Osteoblast (primary cell): ENCODE measurements around the gene CD6. TPM values are rescaled to one million over a fixed set of nuclear protein-coding genes. Genes with fewer than 3 reads are reported as not detected.

ENCODE experiments used
- DNase-seq: peaks from one replicate; pipeline ENCODE4 v3.0.0; 2011; ENCODE audit warnings: low spot score, mixed read lengths; ENCODE audit not compliant: insufficient read length; ENCODE audit errors: missing footprints
- H2AFZ ChIP-seq: 2 replicates; pipeline ENCODE4 v1.6.0; 2011; ENCODE audit warnings: mild to moderate bottlenecking, low read length
- H3K27ac ChIP-seq: 2 replicates; pipeline ENCODE4 v1.5.1; 2011; ENCODE audit warnings: mild to moderate bottlenecking, low read depth, low read length, moderate library complexity
- H3K27me3 ChIP-seq: 2 replicates; pipeline ENCODE4 v1.6.0; 2012; ENCODE audit warnings: mild to moderate bottlenecking, control low read depth, inconsistent platforms, low read length, moderate library complexity; ENCODE audit not compliant: insufficient read depth
- H3K36me3 ChIP-seq: 2 replicates; pipeline ENCODE4 v1.5.1; 2011; ENCODE audit warnings: mild to moderate bottlenecking, low read length, control low read depth, moderate library complexity; ENCODE audit not compliant: insufficient read depth
- H3K4me1 ChIP-seq: 2 replicates; pipeline ENCODE4 v1.5.1; 2011; ENCODE audit warnings: mild to moderate bottlenecking, low read length, control low read depth, moderate library complexity; ENCODE audit not compliant: insufficient read depth
- H3K4me2 ChIP-seq: 2 replicates; pipeline ENCODE4 v1.6.0; 2011; ENCODE audit warnings: mild to moderate bottlenecking, low read length; ENCODE audit not compliant: insufficient read depth
- H3K4me3 ChIP-seq: fragments of 200-600 bp; sonication (generic); 3 replicates; pipeline ENCODE4 v1.5.1; 2012; ENCODE audit warnings: mild to moderate bottlenecking, low read length, inconsistent platforms; ENCODE audit not compliant: insufficient read depth
- H3K79me2 ChIP-seq: 2 replicates; pipeline ENCODE4 v1.6.0; 2012; ENCODE audit warnings: mild to moderate bottlenecking, low read length, control low read depth, inconsistent platforms; ENCODE audit not compliant: insufficient read depth
- H3K9me3 ChIP-seq: 2 replicates; pipeline ENCODE4 v1.5.1; 2011; ENCODE audit warnings: low read depth, low read length, control low read depth
- H4K20me1 ChIP-seq: 2 replicates; pipeline ENCODE4 v1.6.0; 2012; ENCODE audit warnings: mild to moderate bottlenecking, low read length, control low read depth; ENCODE audit not compliant: insufficient read depth
- CTCF ChIP-seq: IDR thresholded peaks from 2 replicates; pipeline ENCODE4 v1.5.1; 2011; ENCODE audit warnings: mild to moderate bottlenecking, low read depth, low read length, moderate library complexity; ENCODE audit errors: extremely low read depth
- total RNA-seq: library from RNA; depleted of rRNA; stranded (reverse); fragments of >200 nt; gene quantifications from 2 replicates; pipeline ENCODE4 v1.2.3, GENCODE V29; 2012

Gene CD6
- total RNA-seq, 1 donor, result not detected

GRCh38 chr11:60928563-60929001 is 42.9 kb upstream of the CD6 start:
- Histone ChIP-seq H3K27me3 (no peaks in the 10 kb centered on the region), H3K27ac (no peak overlapping the region), H3K9me3 (no peaks in the 10 kb centered on the region), H4K20me1 (no peaks in the 10 kb centered on the region), H3K4me3 (no peak overlapping the region), H2AFZ (no peak overlapping the region), H3K79me2 (no peaks in the 10 kb centered on the region), H3K4me2 (no peak overlapping the region), H3K36me3 (peaks cover 5% of the 10 kb centered on the region), H3K4me1 (peaks cover 15% of the 10 kb centered on the region)
- DNase-seq, result no peak
- no peak for TF ChIP-seq CTCF

- no peak for TF ChIP-seq CTCF
- DNase-seq, result peak; percentile 82
- Histone ChIP-seq H3K27me3 (no peaks in the 10 kb centered on the region), H3K79me2 (no peaks in the 10 kb centered on the region), H3K4me3 (no peak overlapping the region), H3K4me1 (peaks cover 9% of the 10 kb centered on the region), H3K36me3 (peaks cover 5% of the 10 kb centered on the region), H3K27ac (no peak overlapping the region), H2AFZ (no peak overlapping the region), H4K20me1 (no peaks in the 10 kb centered on the region), H3K4me2 (no peak overlapping the region), H3K9me3 (no peaks in the 10 kb centered on the region)
These were observed 41.7 kb upstream of the CD6 start for GRCh38 chr11:60929764-60930163.

GRCh38 chr11:60930394-60930793 is 41.1 kb upstream of the CD6 start:
- Histone ChIP-seq H2AFZ (no peak overlapping the region), H3K79me2 (no peaks in the 10 kb centered on the region), H3K4me3 (no peak overlapping the region), H3K27ac (no peak overlapping the region), H4K20me1 (no peaks in the 10 kb centered on the region), H3K4me2 (no peak overlapping the region), H3K27me3 (no peaks in the 10 kb centered on the region), H3K9me3 (no peaks in the 10 kb centered on the region), H3K4me1 (peaks cover 4% of the 10 kb centered on the region), H3K36me3 (peaks cover 5% of the 10 kb centered on the region)
- no peak for DNase-seq
- TF ChIP-seq CTCF, result no peak

- DNase-seq, result no peak
- H3K36me3 ChIP-seq, result peaks cover 5% of the 10 kb centered on the region
- TF ChIP-seq CTCF, result no peak
- H3K4me3 ChIP-seq, result no peak overlapping the region
- H3K4me1 ChIP-seq, result no peaks in the 10 kb centered on the region
- H3K4me2 ChIP-seq, result no peak overlapping the region
- H4K20me1 ChIP-seq, result no peaks in the 10 kb centered on the region
- no peak overlapping the region for H2AFZ ChIP-seq
- no peak overlapping the region for H3K27ac ChIP-seq
- no peaks in the 10 kb centered on the region for H3K9me3 ChIP-seq
- H3K27me3 ChIP-seq, result no peaks in the 10 kb centered on the region
- H3K79me2 ChIP-seq, result no peaks in the 10 kb centered on the region
These were observed 39.6 kb upstream of the CD6 start for GRCh38 chr11:60931917-60932316.
